GM19099 (cell line): ENCODE measurements around the gene EPB41L4A.

Experiments
- POLR2A ChIP-seq: IDR thresholded peaks from 3 replicates; pipeline ENCODE4 v1.6.1; 2011; ENCODE audit warnings: low read depth; ENCODE audit not compliant: insufficient read length; ENCODE audit errors: extremely low read depth

EPB41L4A gene

GRCh38 chr5:112407240-112407639, 11.8 kb downstream of the EPB41L4A start:
- no peak for TF ChIP-seq POLR2A

- TF ChIP-seq POLR2A = no peak
Measured at GRCh38 chr5:112403069-112403468, 16.0 kb downstream of the EPB41L4A start.

- no peak for TF ChIP-seq POLR2A
Measured at GRCh38 chr5:112401924-112402323, 17.2 kb downstream of the EPB41L4A start.

- TF ChIP-seq POLR2A = no peak
Measured at GRCh38 chr5:112397690-112398089, 21.4 kb downstream of the EPB41L4A start.

GRCh38 chr5:112396430-112396829, 22.6 kb downstream of the EPB41L4A start:
- TF ChIP-seq POLR2A = no peak

GRCh38 chr5:112390327-112390726, 28.8 kb downstream of the EPB41L4A start:
- TF ChIP-seq POLR2A = no peak

GRCh38 chr5:112388739-112389138, 30.3 kb downstream of the EPB41L4A start:
- no peak for TF ChIP-seq POLR2A

GRCh38 chr5:112388074-112388473, 31.0 kb downstream of the EPB41L4A start:
- no peak for TF ChIP-seq POLR2A

GRCh38 chr5:112386766-112387165, 32.3 kb downstream of the EPB41L4A start:
- TF ChIP-seq POLR2A = no peak

- no peak for TF ChIP-seq POLR2A
Measured at GRCh38 chr5:112385969-112386368, 33.1 kb downstream of the EPB41L4A start.

GRCh38 chr5:112385566-112385965, 33.5 kb downstream of the EPB41L4A start:
- TF ChIP-seq POLR2A = no peak

- no peak for TF ChIP-seq POLR2A
Measured at GRCh38 chr5:112384523-112384922, 34.6 kb downstream of the EPB41L4A start.

- no peak for TF ChIP-seq POLR2A
Measured at GRCh38 chr5:112382886-112383285, 36.2 kb downstream of the EPB41L4A start.

- TF ChIP-seq POLR2A = no peak
Measured at GRCh38 chr5:112381521-112381920, 37.6 kb downstream of the EPB41L4A start.

- no peak for TF ChIP-seq POLR2A
Measured at GRCh38 chr5:112379542-112380325, 39.3 kb downstream of the EPB41L4A start.

GRCh38 chr5:112374818-112375217, 44.3 kb downstream of the EPB41L4A start:
- TF ChIP-seq POLR2A = no peak

GRCh38 chr5:112374356-112374755, 44.7 kb downstream of the EPB41L4A start:
- no peak for TF ChIP-seq POLR2A

- no peak for TF ChIP-seq POLR2A
Measured at GRCh38 chr5:112373885-112374284, 45.2 kb downstream of the EPB41L4A start.

- no peak for TF ChIP-seq POLR2A
Measured at GRCh38 chr5:112372543-112372942, 46.5 kb downstream of the EPB41L4A start.
